ENCODE data around the gene FSTL5. TPM values are rescaled to one million over a fixed set of nuclear protein-coding genes. Genes with fewer than 3 reads are reported as not detected.

FSTL5 gene
- total RNA-seq, 4 donors from 2014 or later: not detected

DNA sequence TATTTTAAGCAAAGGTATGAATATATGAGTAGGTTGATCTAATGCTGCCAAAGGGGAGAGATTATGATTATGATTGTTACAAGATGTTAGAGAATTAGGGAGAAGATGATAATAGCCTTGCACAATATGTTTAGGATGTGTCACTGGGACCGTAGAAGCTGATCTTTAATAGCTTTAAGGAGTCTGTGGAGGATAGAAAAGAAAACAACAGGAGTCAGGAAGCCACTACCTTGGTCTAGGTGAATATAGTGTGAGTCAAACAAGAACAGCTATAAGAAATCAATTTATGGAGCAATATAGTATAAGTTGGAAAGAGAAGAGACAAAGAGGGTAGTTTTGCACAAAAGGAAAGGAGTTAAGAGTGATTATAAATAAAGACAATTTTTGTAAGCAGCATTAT, 232.7 kb downstream of the FSTL5 start:
- Histone ChIP-seq H3K27ac (no peak overlapping the region), H3K4me1 (no peaks in the 10 kb centered on the region), H3K36me3 (no peaks in the 10 kb centered on the region), H3K9me3 (no peaks in the 10 kb centered on the region), H3K27me3 (no peaks in the 10 kb centered on the region), H3K4me3 (no peak overlapping the region)
- no peak for DNase-seq (ENCODE audit: low spot score in 2 of 2)
- 55% methylated on average over 1 of the region's 1 CpG for WGBS
- TF ChIP-seq, protein P1, sequence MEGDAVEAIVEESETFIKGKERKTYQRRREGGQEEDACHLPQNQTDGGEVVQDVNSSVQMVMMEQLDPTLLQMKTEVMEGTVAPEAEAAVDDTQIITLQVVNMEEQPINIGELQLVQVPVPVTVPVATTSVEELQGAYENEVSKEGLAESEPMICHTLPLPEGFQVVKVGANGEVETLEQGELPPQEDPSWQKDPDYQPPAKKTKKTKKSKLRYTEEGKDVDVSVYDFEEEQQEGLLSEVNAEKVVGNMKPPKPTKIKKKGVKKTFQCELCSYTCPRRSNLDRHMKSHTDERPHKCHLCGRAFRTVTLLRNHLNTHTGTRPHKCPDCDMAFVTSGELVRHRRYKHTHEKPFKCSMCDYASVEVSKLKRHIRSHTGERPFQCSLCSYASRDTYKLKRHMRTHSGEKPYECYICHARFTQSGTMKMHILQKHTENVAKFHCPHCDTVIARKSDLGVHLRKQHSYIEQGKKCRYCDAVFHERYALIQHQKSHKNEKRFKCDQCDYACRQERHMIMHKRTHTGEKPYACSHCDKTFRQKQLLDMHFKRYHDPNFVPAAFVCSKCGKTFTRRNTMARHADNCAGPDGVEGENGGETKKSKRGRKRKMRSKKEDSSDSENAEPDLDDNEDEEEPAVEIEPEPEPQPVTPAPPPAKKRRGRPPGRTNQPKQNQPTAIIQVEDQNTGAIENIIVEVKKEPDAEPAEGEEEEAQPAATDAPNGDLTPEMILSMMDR (IDR thresholded peaks at IDR 0.05): no peak
- TF ChIP-seq POLR2AphosphoS5 (IDR thresholded peaks at IDR 0.05): no peak
- TF ChIP-seq EP300 (IDR thresholded peaks at IDR 0.05): no peak
- TF ChIP-seq POLR2A (IDR thresholded peaks at IDR 0.05): no peak

DNA sequence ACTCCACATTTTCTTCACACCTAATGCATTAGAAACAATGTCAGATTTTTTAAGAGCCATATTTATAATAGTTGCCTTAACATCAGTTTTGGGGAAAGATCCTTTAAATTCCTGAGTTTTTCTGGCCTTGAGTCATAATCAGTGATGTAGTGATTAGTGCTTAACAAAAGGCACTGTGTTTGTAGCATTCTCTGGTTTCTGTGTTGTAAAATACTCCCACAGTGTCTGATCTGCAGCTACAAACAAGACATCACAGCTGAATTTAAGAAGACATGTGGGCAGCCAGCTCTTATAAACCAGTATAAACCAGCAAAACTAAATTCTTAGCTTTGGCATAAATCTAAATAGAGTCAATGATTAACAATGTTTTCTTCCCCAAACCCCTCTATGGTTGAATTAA, 233.8 kb downstream of the FSTL5 start:
- H3K9me3 ChIP-seq: no peaks in the 10 kb centered on the region
- H3K4me1 ChIP-seq: no peaks in the 10 kb centered on the region
- H3K4me3 ChIP-seq: no peak overlapping the region
- H3K27ac ChIP-seq: no peak overlapping the region
- H3K27me3 ChIP-seq: no peaks in the 10 kb centered on the region
- no peaks in the 10 kb centered on the region for H3K36me3 ChIP-seq
- no peak for TF ChIP-seq POLR2AphosphoS5 (IDR thresholded peaks at IDR 0.05)
- TF ChIP-seq, protein P1 (IDR thresholded peaks at IDR 0.05): no peak
- no peak for TF ChIP-seq POLR2A (IDR thresholded peaks at IDR 0.05)
- TF ChIP-seq EP300 (IDR thresholded peaks at IDR 0.05): no peak
- no peak for DNase-seq (ENCODE audit: low spot score in 2 of 2)

DNA sequence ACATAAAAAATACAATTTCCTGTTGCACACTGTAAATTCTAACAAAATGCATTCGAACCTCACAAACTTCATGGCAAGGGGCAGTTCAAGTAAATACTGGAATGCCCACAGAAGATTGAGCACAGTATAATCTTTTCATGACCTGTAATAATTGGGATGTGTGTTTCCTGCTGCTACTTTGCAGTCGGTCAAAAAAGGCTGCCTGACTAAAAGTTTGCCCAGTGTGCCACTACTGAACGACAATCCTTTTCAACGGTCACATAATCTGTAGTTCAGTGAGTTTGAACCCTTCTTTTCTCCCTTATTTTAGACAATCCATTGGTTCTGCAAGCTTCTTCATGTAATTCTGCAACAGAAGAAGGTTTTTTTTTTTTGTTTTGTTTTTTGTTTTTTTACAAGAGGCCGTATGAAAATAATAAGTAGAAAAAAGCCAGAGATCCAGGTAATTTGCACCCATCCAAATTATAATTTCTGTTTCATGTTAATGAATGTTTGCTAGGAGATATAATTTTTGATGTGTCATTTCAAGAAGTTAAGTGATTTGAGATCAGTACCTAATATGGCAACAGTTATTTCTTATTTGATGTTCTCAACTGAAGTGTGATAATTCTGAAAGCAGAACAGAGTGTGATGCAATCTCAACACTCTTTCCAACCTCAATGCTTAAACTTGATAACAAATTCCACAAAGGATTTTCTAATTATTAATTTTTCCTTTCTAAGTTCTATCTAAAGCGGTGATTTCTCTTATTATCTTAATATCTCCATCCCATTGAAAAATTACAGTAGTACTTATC, 237.6 kb downstream of the FSTL5 start:
- Histone ChIP-seq H3K4me1 (no peaks in the 10 kb centered on the region), H3K27me3 (no peaks in the 10 kb centered on the region), H3K4me3 (no peak overlapping the region), H3K27ac (no peak overlapping the region), H3K9me3 (no peaks in the 10 kb centered on the region), H3K36me3 (no peaks in the 10 kb centered on the region)
- WGBS: 82% methylated on average over 6 of the region's 6 CpGs
- TF ChIP-seq EP300 (IDR thresholded peaks at IDR 0.05) (no peak), POLR2A (IDR thresholded peaks at IDR 0.05) (no peak), POLR2AphosphoS5 (IDR thresholded peaks at IDR 0.05) (no peak)
- TF ChIP-seq, protein P1 (IDR thresholded peaks at IDR 0.05): no peak
- DNase-seq (ENCODE audit: low spot score in 2 of 2): no peak

DNA sequence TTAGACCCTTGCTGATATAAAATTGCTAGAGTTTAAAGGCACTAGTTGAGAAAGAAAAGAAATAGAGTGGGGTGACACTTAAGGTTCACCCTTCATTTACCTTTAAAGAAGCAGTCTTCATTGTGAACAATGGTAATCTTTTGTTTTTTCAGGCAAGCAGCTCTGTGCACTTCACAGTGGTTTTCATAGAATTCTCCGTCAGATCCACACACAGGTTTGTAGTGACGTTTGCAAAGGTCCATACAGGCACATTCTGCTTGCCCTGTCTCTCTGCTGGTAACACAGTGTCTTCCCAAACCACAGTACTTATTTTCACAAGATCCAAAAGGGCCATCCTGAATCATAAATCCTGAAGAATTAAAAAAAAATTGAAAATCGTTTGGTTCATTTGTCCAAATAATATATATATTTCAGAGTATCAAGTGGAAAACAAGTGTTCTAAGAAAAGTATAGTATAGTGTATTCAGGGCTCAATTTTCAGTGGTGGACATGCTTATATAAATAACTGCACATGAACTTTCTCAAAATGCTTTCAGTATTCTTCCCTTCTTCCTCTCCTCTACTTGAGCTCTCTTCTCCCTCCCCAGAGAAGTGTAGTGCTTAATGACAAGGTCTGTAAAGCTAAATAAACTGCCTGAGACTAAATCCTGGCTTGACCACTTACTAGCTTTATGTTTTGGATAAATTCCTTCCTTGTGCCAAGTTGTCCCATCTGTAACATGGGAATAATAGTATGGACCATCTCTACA, 243.3 kb downstream of the FSTL5 start:
- Histone ChIP-seq H3K9me3 (no peaks in the 10 kb centered on the region), H3K27ac (no peak overlapping the region), H3K4me3 (no peak overlapping the region), H3K27me3 (no peaks in the 10 kb centered on the region), H3K4me1 (no peaks in the 10 kb centered on the region), H3K36me3 (no peaks in the 10 kb centered on the region)
- 67% methylated on average over 3 of the region's 3 CpGs for WGBS
- TF ChIP-seq, protein P1 (IDR thresholded peaks at IDR 0.05): no peak
- TF ChIP-seq POLR2AphosphoS5 (IDR thresholded peaks at IDR 0.05) (no peak), POLR2A (IDR thresholded peaks at IDR 0.05) (no peak), EP300 (IDR thresholded peaks at IDR 0.05) (no peak)
- no peak for DNase-seq (ENCODE audit: low spot score in 2 of 2)

Measured in suprapubic skin (tissue), 4 donors.